ENCODE data around the gene CES3.

Gene CES3

DNA sequence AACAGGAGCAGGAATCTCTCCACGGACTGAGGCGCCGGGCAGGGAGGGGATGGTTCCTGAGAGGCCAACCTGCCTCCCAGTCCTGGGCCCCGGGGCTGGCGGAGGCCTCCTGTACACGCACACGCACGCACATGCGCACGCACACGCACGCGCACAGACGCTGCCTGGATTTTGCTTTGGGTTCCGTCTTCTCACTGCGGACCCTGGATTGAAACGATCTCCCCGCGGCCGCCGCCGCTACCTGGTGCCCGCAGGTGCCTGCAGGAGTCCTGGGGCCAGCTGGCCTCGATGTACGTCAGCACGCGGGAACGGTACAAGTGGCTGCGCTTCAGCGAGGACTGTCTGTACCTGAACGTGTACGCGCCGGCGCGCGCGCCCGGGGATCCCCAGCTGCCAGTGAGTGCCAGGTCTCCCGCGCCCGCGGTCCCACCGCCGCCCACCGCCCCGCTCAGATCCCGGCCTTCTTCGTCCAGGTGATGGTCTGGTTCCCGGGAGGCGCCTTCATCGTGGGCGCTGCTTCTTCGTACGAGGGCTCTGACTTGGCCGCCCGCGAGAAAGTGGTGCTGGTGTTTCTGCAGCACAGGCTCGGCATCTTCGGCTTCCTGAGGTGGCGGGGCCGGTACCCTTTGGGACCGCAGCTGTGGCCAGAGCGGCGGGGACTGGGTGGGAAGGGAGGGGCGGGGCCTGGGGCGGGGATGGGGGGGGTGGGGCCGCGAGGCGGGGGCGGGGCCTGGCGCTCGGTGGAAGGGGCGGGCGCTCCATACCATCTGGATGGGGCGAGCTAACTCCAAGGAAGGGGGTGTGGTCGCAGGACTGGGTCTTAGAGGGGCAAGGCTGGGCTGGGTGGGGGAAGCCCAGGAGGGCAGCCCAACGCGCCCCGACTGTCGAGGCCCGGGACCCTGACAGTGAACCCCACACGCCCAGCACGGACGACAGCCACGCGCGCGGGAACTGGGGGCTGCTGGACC is 39.6 kb downstream of the CES3 start:
- TF ChIP-seq, protein P1, sequence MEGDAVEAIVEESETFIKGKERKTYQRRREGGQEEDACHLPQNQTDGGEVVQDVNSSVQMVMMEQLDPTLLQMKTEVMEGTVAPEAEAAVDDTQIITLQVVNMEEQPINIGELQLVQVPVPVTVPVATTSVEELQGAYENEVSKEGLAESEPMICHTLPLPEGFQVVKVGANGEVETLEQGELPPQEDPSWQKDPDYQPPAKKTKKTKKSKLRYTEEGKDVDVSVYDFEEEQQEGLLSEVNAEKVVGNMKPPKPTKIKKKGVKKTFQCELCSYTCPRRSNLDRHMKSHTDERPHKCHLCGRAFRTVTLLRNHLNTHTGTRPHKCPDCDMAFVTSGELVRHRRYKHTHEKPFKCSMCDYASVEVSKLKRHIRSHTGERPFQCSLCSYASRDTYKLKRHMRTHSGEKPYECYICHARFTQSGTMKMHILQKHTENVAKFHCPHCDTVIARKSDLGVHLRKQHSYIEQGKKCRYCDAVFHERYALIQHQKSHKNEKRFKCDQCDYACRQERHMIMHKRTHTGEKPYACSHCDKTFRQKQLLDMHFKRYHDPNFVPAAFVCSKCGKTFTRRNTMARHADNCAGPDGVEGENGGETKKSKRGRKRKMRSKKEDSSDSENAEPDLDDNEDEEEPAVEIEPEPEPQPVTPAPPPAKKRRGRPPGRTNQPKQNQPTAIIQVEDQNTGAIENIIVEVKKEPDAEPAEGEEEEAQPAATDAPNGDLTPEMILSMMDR (IDR thresholded peaks at IDR 0.05; ENCODE audit: extremely low read depth, insufficient read depth, missing control alignments) = no peak
- peak; percentile 78 for DNase-seq (ENCODE audit: low spot score)
- in situ Hi-C loops (cut with MboI; ENCODE audit: low pct_unique_long_range_greater_than_20kb, low sequenced_read_pairs, unreplicated experiment) = no loop called here

DNA sequence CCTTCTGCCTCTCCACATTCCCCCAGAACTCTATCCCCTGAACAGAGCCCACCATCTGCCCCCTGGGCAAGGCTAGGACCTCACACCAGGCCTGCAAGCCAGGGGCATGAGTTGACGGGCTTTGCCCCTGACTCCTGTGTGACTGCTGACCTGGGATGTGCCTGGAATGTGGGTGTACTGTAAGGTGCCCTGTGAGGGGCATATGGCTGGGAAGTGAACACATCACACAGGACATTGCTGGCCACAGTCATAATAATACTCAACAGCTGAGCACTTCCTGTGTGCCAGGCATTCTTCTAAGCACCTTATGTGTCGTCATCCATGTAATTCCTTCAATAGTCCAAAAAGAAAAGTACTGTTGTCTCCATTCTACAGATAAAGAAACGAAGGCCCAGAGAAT is 40.7 kb downstream of the CES3 start:
- DNase-seq (ENCODE audit: low spot score) = no peak
- TF ChIP-seq, protein P1 (IDR thresholded peaks at IDR 0.05; ENCODE audit: extremely low read depth, insufficient read depth, missing control alignments) = no peak
- in situ Hi-C loops (cut with MboI; ENCODE audit: low pct_unique_long_range_greater_than_20kb, low sequenced_read_pairs, unreplicated experiment) = no loop called here

DNA sequence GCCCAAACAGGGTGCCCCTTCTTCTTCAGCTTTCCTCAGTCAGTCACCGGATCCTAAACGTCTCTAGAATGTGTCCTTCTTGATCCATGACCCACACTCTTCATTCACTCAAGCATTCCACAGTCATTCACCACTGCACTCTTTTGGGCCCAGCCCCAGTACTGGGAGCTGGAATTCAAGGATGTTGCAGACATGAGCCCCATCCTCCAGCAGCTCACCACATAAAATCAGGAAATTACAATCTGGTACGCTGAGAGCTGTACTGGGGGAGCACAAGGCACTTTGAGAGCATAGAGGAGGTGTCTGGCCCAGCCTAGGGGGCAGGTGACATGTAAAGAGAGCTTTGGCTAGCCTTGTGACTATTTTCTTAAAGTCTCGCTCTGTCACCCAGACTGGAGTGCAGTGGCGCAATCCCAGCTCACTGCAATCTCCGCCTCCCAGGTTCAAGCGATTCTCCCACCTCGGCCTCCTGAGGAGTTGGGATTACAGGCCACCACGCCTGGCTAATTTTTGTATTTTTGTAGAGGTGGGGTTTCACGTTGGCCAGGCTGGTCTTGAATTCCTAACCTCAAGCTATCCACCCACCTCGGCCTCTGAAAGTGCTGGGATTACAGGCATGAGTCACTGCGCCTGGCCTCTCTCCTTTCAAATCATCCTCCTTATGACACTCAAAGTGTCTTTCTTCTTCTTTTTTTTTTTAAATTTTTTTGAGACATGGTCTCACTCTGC is 46.0 kb downstream of the CES3 start:
- TF ChIP-seq, protein P1 (IDR thresholded peaks at IDR 0.05; ENCODE audit: extremely low read depth, insufficient read depth, missing control alignments) = no peak
- DNase-seq (ENCODE audit: low spot score) = no peak

DNA sequence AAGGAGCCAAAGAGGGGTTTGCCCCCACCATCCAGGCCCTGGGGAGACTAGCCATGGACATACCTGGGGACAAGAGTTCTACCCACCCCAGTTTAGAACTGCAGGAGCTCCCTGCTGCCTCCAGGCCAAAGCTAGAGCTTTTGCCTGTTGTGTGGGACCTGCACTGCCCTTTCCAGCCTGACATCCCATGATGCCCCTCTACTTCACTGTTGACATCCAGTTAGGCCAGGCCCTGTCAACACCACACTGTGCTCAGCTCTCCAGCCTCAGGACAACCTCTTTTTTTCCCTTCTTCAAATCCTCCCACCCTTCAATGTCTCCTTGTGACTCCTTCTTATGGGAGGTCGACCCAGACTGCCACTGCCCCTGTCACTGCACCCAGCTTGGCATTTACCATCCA is 48.1 kb downstream of the CES3 start:
- in situ Hi-C loops (cut with MboI; ENCODE audit: low pct_unique_long_range_greater_than_20kb, low sequenced_read_pairs, unreplicated experiment) = no loop called here
- DNase-seq (ENCODE audit: low spot score) = no peak
- TF ChIP-seq, protein P1 (IDR thresholded peaks at IDR 0.05; ENCODE audit: extremely low read depth, insufficient read depth, missing control alignments) = no peak

More for the DNA sequence above, 46.0 kb downstream of the CES3 start:
- in situ Hi-C loops (cut with MboI; ENCODE audit: low pct_unique_long_range_greater_than_20kb, low sequenced_read_pairs, unreplicated experiment) = no loop called here

DNA sequence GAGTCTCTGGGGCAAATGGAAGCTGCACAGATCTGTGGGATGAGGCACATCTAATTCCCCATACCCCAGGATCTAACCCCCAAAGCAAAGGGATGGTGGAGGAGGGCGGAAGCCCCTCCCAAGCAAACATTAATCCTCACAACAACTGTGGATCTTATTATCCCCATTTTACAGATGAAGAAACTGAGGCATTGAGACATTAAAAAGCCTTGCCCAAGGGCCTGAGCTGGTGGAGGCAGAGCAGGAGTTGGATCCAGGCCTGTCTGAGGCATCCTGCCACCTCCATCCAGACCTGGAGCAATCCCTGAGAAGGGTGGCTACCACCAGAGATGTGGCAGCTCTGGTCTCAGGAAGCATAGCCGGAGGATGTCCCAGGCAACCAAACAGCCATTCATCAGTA is 50.2 kb downstream of the CES3 start:
- in situ Hi-C loops (cut with MboI; ENCODE audit: low pct_unique_long_range_greater_than_20kb, low sequenced_read_pairs, unreplicated experiment) = loop anchor here (10.0 kb wide), 1 partner anchor 144 kb away; the partner anchor contains the start of genes B3GNT9, FBXL8 and TRADD
- no peak for DNase-seq (ENCODE audit: low spot score)
- TF ChIP-seq, protein P1 (IDR thresholded peaks at IDR 0.05; ENCODE audit: extremely low read depth, insufficient read depth, missing control alignments) = no peak

DNA sequence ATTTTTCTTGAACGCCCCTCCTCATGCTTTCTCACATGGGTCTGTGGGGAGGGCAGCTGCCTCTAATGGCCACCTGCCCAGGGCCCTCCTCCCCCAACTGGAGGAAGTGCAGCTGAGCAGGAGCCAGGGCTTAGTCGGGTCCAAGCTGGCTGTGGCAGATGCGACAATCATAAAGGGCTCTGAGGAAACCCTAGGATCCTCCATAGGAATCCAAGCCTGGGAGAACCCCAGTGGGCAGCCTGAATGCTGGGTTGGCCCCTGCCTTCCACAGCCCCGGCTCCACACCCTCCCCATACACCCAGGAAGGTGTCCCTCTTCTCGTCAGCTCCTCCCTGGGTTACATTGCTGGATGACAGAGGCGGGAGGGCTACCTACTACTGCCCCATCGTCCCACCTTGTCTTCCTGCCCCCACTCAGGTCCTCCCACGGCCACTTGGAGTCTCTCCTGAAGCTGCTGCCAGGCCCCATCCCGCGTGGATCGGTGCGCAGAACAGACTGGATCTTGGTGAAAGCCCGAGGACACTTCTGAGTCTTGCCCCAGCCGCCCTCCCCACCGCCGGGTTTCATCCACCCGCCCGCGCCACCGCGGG is 52.3 kb downstream of the CES3 start:
- no peak for DNase-seq (ENCODE audit: low spot score)
- TF ChIP-seq, protein P1 (IDR thresholded peaks at IDR 0.05; ENCODE audit: extremely low read depth, insufficient read depth, missing control alignments) = no peak
- in situ Hi-C loops (cut with MboI; ENCODE audit: low pct_unique_long_range_greater_than_20kb, low sequenced_read_pairs, unreplicated experiment) = loop anchor here (10.0 kb wide), 1 partner anchor 141 kb away; the partner anchor contains the start of genes B3GNT9, FBXL8 and TRADD
